ENCODE data around the gene CCL4. TPM values are rescaled to one million over a fixed set of nuclear protein-coding genes. Genes with fewer than 3 reads are reported as not detected.

Gene CCL4
- total RNA-seq, 1 experiment from 2014 or later = 1.2 TPM

DNA sequence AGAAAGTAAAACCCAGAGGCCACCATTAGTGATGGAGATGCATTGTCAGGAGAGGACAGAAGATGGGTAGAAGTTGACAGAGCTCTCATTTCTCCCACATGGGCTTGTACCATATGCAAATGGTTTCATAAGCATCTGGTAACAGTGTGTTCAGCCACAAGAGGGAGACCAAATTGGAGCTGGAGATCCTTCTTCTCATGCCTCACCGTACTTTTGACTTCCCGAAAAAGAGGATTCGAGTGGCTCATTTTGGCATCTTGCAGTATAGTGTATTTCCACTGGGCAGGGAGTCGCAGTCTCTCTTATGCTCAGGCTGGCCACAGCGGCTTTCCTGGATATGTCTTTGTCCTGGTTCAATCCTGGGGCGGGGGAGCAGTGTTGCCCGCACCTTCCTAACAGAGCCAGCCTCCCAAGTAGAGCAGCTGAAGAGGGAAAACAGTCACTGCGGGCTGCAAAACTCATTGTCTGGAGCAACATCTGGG, 49.1 kb downstream of the CCL4 start:
- POLR2A ChIA-PET = no interaction called here
- Histone ChIP-seq H3K4me2 (ENCODE audit: low read length) (no peak overlapping the region), H3K27me3 (ENCODE audit: insufficient read depth, low read length) (peaks cover 13% of the 10 kb centered on the region; the same call in 1 of the 2 replicates), H3K79me2 (ENCODE audit: insufficient read depth, low read length) (no peaks in the 10 kb centered on the region), H4K20me1 (ENCODE audit: insufficient read depth) (no peaks in the 10 kb centered on the region), H3K4me3 (replicated peaks in 1 of 2; ENCODE audit: low read depth in 1 of 2, low read length in 2 of 2) (no peak overlapping the region), H2AFZ (ENCODE audit: low read depth, low read length, poor library complexity, severe bottlenecking) (no peak overlapping the region), H3K9ac (ENCODE audit: low read length) (no peak overlapping the region), H3K4me1 (ENCODE audit: control insufficient read depth in 1 of 2, insufficient read depth in 2 of 2, low read length in 2 of 2) (peaks cover 0 to 6% of the 10 kb centered on the region in 2 experiments; a peak in 1 of 4 replicates), H3K36me3 (ENCODE audit: control insufficient read depth in 1 of 2, insufficient read depth in 2 of 2, low read length in 2 of 2) (no peaks in the 10 kb centered on the region), H3K9me3 (ENCODE audit: control insufficient read depth in 1 of 2, insufficient read depth in 1 of 2, low read depth in 1 of 2, low read length in 2 of 2) (no peaks in the 10 kb centered on the region), H3K9me2 (ENCODE audit: insufficient read depth) (no peaks in the 10 kb centered on the region), H3K27ac (ENCODE audit: low read depth, low read length) (no peak overlapping the region)
- DNase-seq (ENCODE audit: low read depth, low spot score) = no peak
- ATAC-seq = peak; percentile 46
- TF ChIP-seq CTCF (IDR thresholded peaks at IDR 0.05 in 2 of 3, conservative IDR thresholded peaks at IDR 0.05 in 1 of 3; ENCODE audit: borderline replicate concordance in 1 of 3, insufficient read depth in 1 of 3, low read depth in 2 of 3, low read length in 2 of 3) = peak in 2 of 3 experiments; percentile 33 to 38; a peak in 2 of 6 replicates
- TF ChIP-seq RAD21 (IDR thresholded peaks at IDR 0.05; ENCODE audit: low read depth) = 0 out of 2 replicates have a peak, but pooled peaks have one; percentile 13
- no peak for TF ChIP-seq ZFX (IDR thresholded peaks at IDR 0.05)
- CTCF ChIA-PET = interaction anchor here (0.8 to 4.9 kb wide), 7 partner anchors 9 to 330 kb away, joined by 3 to 137 read pairs (median 4); no protein-coding TSS in a partner anchor
- BruUV-seq (replicated peaks) = no TSS peak
- RAD21 ChIA-PET (ENCODE audit: low non-redundant PET in 1 of 2, low total read pairs in 2 of 2, uncharacterized antibody in 2 of 2, unreplicated experiment in 2 of 2) = no interaction called here
- intact Hi-C loops (cut with micrococcal nuclease) = loop anchor here (10.0 kb wide), 1 partner anchor 308 kb away; no protein-coding TSS in a partner anchor

DNA sequence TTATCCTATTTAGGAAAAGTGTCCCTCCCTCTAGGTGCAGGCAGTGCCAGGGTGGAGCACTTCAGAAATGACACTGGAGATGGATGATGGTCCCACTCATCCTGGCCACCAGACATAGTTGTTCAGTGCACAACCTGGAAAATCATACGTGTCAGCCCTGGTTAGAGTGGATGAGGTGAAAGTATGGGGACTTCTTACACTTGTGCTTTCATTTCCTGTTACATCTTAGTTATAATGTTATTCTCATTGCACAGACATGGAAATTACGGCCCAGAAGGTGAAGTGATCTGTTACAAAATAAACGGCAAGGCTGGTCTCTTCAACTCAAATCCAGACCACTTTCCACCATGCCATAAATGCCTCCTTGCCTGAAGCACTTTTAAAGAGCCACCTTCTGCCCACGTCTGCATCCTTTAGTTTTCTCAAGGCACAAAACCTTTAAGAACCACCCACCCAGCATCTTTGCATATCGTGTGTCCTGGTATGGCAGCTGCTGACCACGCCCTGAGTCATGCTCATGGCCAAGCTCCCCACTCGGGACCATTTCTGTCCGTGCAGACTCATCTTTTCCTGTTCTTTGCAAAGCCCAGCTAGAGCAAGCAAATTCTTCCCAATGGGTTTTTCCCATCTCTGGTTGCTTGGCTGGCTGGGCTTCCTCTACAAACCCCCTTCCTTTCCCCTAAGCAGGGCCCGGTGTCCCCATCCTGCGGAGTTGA, 50.4 kb downstream of the CCL4 start:
- DNase-seq (ENCODE audit: low read depth, low spot score) (no peak), ATAC-seq (no peak)
- Histone ChIP-seq H3K36me3 (ENCODE audit: control insufficient read depth in 1 of 2, insufficient read depth in 2 of 2, low read length in 2 of 2) (no peaks in the 10 kb centered on the region), H3K27ac (ENCODE audit: low read depth, low read length) (no peak overlapping the region), H3K27me3 (ENCODE audit: insufficient read depth, low read length) (peaks cover 13% of the 10 kb centered on the region; the same call in 1 of the 2 replicates), H3K4me3 (replicated peaks in 1 of 2; ENCODE audit: low read depth in 1 of 2, low read length in 2 of 2) (no peak overlapping the region), H3K9ac (ENCODE audit: low read length) (no peak overlapping the region), H4K20me1 (ENCODE audit: insufficient read depth) (no peaks in the 10 kb centered on the region), H3K4me1 (ENCODE audit: control insufficient read depth in 1 of 2, insufficient read depth in 2 of 2, low read length in 2 of 2) (peaks cover 0 to 3% of the 10 kb centered on the region in 2 experiments; a peak in 1 of 4 replicates), H3K79me2 (ENCODE audit: insufficient read depth, low read length) (no peaks in the 10 kb centered on the region), H3K9me2 (ENCODE audit: insufficient read depth) (no peaks in the 10 kb centered on the region), H3K4me2 (ENCODE audit: low read length) (no peak overlapping the region), H2AFZ (ENCODE audit: low read depth, low read length, poor library complexity, severe bottlenecking) (no peak overlapping the region), H3K9me3 (ENCODE audit: control insufficient read depth in 1 of 2, insufficient read depth in 1 of 2, low read depth in 1 of 2, low read length in 2 of 2) (no peaks in the 10 kb centered on the region)
- intact Hi-C loops (cut with micrococcal nuclease) = loop anchor here (10.0 kb wide), 1 partner anchor 309 kb away; no protein-coding TSS in a partner anchor
- RAD21 ChIA-PET (ENCODE audit: low non-redundant PET in 1 of 2, low total read pairs in 2 of 2, uncharacterized antibody in 2 of 2, unreplicated experiment in 2 of 2) = no interaction called here
- TF ChIP-seq ZFX (IDR thresholded peaks at IDR 0.05) = no peak
- no peak for TF ChIP-seq SIN3A (IDR thresholded peaks at IDR 0.05; ENCODE audit: low read depth)
- no peak for TF ChIP-seq POLR2A (IDR thresholded peaks at IDR 0.05; ENCODE audit: borderline replicate concordance, extremely low read depth, insufficient read depth, insufficient read length)
- TF ChIP-seq ATF3 (IDR thresholded peaks at IDR 0.05) = no peak
- TF ChIP-seq POLR2AphosphoS5 (IDR thresholded peaks at IDR 0.05; ENCODE audit: low read depth, low read length) = no peak
- TF ChIP-seq TCF7L2 (IDR thresholded peaks at IDR 0.05; ENCODE audit: borderline replicate concordance, extremely low read depth, insufficient read depth, insufficient read length) = no peak
- no peak for TF ChIP-seq ZBTB33 (IDR thresholded peaks at IDR 0.05; ENCODE audit: extremely low read depth, insufficient replicate concordance, low read length)
- TF ChIP-seq CBX3 (IDR thresholded peaks at IDR 0.05; ENCODE audit: low read depth) = no peak
- TF ChIP-seq ZNF274 (IDR thresholded peaks at IDR 0.05; ENCODE audit: low read depth, low read length) = no peak
- no TSS peak for BruUV-seq (replicated peaks)
- POLR2A ChIA-PET = no interaction called here
- CTCF ChIA-PET = no interaction called here
